DMS153 treated with DMSO at 0.1 percent for 48 hours (cell line): ENCODE results near the gene KCNH6.

Experiments
- DNase-seq: peaks from one replicate; lab custom pipeline; 2025; ENCODE audit not compliant: unreplicated experiment; lab: John Stamatoyannopoulos, UW

The KCNH6 gene

GRCh38 chr17:63511331-63511730 is 11.8 kb upstream of the KCNH6 start:
- no peak for DNase-seq

GRCh38 chr17:63512388-63512787 is 10.8 kb upstream of the KCNH6 start:
- no peak for DNase-seq

- no peak for DNase-seq
Observed at GRCh38 chr17:63512896-63513644, 10.1 kb upstream of the KCNH6 start.

GRCh38 chr17:63514477-63514876 is 8.7 kb upstream of the KCNH6 start:
- no peak for DNase-seq

- no peak for DNase-seq
Observed at GRCh38 chr17:63514974-63515373, 8.2 kb upstream of the KCNH6 start.

GRCh38 chr17:63515426-63515825 is 7.7 kb upstream of the KCNH6 start:
- DNase-seq = no peak

- no peak for DNase-seq
Observed at GRCh38 chr17:63516910-63517824, 6.0 kb upstream of the KCNH6 start.

GRCh38 chr17:63517825-63518534 is 5.2 kb upstream of the KCNH6 start:
- peak; percentile 20 for DNase-seq

GRCh38 chr17:63519116-63519881 is 3.9 kb upstream of the KCNH6 start:
- peak; percentile 12 for DNase-seq

- DNase-seq = peak; percentile 95
Observed at GRCh38 chr17:63519972-63520882, 2.9 kb upstream of the KCNH6 start.

- DNase-seq = no peak
Observed at GRCh38 chr17:63524051-63524450, 893 bp downstream of the KCNH6 start.

- no peak for DNase-seq
Observed at GRCh38 chr17:63525190-63525946, 2.2 kb downstream of the KCNH6 start.

GRCh38 chr17:63526861-63527260 is 3.7 kb downstream of the KCNH6 start:
- no peak for DNase-seq

GRCh38 chr17:63528183-63528582 is 5.0 kb downstream of the KCNH6 start:
- no peak for DNase-seq

- no peak for DNase-seq
Observed at GRCh38 chr17:63529711-63530556, 6.8 kb downstream of the KCNH6 start.

GRCh38 chr17:63530557-63531021 is 7.4 kb downstream of the KCNH6 start:
- DNase-seq = no peak

- no peak for DNase-seq
Observed at GRCh38 chr17:63531022-63531965, 8.1 kb downstream of the KCNH6 start.
